ENCODE measurements around the gene EIF2B5. TPM values are rescaled to one million over a fixed set of nuclear protein-coding genes. Genes with fewer than 3 reads are reported as not detected.
A peak's percentile ranks its signal among the peaks of the same experiment; 100 is the strongest.

The EIF2B5 gene
- total and polyA plus RNA-seq, 2 of the 13 experiments (the other 11 are each of a cell fraction or from before 2014, with no cell fraction given): 38.4 to 60.2 TPM

GRCh38 chr3:184185461-184186183 is 50.5 kb downstream of the EIF2B5 start (continued):
- no peak for TF ChIP-seq DZIP1 (CRISPR knock-in tag; IDR thresholded peaks at IDR 0.05)
- TF ChIP-seq, protein P1, sequence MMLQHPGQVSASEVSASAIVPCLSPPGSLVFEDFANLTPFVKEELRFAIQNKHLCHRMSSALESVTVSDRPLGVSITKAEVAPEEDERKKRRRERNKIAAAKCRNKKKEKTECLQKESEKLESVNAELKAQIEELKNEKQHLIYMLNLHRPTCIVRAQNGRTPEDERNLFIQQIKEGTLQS (CRISPR knock-in tag; IDR thresholded peaks at IDR 0.05): no peak
- TF ChIP-seq ZNF367 (CRISPR knock-in tag; IDR thresholded peaks at IDR 0.05; ENCODE audit: borderline replicate concordance): no peak
- no peak for TF ChIP-seq SNAPC2 (CRISPR knock-in tag; IDR thresholded peaks at IDR 0.05)
- no peak for TF ChIP-seq ZNF354B (CRISPR knock-in tag; IDR thresholded peaks at IDR 0.05)
- TF ChIP-seq ZNF616 (CRISPR knock-in tag; IDR thresholded peaks at IDR 0.05; ENCODE audit: low read depth): no peak
- TF ChIP-seq MYC (CRISPR knock-in tag; IDR thresholded peaks at IDR 0.05; ENCODE audit: borderline replicate concordance): peak; percentile 92
- TF ChIP-seq ZNF317 (CRISPR knock-in tag; IDR thresholded peaks at IDR 0.05): peak; percentile 18; the same call in 1 of the 2 replicates
- TF ChIP-seq MEF2D (CRISPR knock-in tag; IDR thresholded peaks at IDR 0.05): no peak; the same call in 1 of the 2 replicates
- TF ChIP-seq MIXL1 (CRISPR knock-in tag; IDR thresholded peaks at IDR 0.05): no peak
- TF ChIP-seq, protein P2, sequence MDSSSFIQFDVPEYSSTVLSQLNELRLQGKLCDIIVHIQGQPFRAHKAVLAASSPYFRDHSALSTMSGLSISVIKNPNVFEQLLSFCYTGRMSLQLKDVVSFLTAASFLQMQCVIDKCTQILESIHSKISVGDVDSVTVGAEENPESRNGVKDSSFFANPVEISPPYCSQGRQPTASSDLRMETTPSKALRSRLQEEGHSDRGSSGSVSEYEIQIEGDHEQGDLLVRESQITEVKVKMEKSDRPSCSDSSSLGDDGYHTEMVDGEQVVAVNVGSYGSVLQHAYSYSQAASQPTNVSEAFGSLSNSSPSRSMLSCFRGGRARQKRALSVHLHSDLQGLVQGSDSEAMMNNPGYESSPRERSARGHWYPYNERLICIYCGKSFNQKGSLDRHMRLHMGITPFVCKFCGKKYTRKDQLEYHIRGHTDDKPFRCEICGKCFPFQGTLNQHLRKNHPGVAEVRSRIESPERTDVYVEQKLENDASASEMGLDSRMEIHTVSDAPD (CRISPR knock-in tag; IDR thresholded peaks at IDR 0.05): no peak
- no peak for TF ChIP-seq CHD4 (IDR thresholded peaks at IDR 0.05; ENCODE audit: borderline replicate concordance, low read length)
- TF ChIP-seq, protein P3, sequence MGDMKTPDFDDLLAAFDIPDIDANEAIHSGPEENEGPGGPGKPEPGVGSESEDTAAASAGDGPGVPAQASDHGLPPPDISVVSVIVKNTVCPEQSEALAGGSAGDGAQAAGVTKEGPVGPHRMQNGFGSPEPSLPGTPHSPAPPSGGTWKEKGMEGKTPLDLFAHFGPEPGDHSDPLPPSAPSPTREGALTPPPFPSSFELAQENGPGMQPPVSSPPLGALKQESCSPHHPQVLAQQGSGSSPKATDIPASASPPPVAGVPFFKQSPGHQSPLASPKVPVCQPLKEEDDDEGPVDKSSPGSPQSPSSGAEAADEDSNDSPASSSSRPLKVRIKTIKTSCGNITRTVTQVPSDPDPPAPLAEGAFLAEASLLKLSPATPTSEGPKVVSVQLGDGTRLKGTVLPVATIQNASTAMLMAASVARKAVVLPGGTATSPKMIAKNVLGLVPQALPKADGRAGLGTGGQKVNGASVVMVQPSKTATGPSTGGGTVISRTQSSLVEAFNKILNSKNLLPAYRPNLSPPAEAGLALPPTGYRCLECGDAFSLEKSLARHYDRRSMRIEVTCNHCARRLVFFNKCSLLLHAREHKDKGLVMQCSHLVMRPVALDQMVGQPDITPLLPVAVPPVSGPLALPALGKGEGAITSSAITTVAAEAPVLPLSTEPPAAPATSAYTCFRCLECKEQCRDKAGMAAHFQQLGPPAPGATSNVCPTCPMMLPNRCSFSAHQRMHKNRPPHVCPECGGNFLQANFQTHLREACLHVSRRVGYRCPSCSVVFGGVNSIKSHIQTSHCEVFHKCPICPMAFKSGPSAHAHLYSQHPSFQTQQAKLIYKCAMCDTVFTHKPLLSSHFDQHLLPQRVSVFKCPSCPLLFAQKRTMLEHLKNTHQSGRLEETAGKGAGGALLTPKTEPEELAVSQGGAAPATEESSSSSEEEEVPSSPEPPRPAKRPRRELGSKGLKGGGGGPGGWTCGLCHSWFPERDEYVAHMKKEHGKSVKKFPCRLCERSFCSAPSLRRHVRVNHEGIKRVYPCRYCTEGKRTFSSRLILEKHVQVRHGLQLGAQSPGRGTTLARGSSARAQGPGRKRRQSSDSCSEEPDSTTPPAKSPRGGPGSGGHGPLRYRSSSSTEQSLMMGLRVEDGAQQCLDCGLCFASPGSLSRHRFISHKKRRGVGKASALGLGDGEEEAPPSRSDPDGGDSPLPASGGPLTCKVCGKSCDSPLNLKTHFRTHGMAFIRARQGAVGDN (CRISPR knock-in tag; IDR thresholded peaks at IDR 0.05): peak; percentile 97
- TF ChIP-seq, protein P4, sequence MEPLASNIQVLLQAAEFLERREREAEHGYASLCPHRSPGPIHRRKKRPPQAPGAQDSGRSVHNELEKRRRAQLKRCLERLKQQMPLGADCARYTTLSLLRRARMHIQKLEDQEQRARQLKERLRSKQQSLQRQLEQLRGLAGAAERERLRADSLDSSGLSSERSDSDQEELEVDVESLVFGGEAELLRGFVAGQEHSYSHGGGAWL (CRISPR knock-in tag; IDR thresholded peaks at IDR 0.05): no peak
- TF ChIP-seq SATB2 (CRISPR knock-in tag; IDR thresholded peaks at IDR 0.05): no peak
- peak; percentile 98 for TF ChIP-seq HNRNPLL (IDR thresholded peaks at IDR 0.05; ENCODE audit: low read depth, low read length, poor library complexity, severe bottlenecking)
- TF ChIP-seq, protein P5, sequence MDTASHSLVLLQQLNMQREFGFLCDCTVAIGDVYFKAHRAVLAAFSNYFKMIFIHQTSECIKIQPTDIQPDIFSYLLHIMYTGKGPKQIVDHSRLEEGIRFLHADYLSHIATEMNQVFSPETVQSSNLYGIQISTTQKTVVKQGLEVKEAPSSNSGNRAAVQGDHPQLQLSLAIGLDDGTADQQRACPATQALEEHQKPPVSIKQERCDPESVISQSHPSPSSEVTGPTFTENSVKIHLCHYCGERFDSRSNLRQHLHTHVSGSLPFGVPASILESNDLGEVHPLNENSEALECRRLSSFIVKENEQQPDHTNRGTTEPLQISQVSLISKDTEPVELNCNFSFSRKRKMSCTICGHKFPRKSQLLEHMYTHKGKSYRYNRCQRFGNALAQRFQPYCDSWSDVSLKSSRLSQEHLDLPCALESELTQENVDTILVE (CRISPR knock-in tag; IDR thresholded peaks at IDR 0.05): no peak
- TF ChIP-seq, protein P6, sequence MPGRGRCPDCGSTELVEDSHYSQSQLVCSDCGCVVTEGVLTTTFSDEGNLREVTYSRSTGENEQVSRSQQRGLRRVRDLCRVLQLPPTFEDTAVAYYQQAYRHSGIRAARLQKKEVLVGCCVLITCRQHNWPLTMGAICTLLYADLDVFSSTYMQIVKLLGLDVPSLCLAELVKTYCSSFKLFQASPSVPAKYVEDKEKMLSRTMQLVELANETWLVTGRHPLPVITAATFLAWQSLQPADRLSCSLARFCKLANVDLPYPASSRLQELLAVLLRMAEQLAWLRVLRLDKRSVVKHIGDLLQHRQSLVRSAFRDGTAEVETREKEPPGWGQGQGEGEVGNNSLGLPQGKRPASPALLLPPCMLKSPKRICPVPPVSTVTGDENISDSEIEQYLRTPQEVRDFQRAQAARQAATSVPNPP (CRISPR knock-in tag; IDR thresholded peaks at IDR 0.05): peak; percentile 51; the same call in 1 of the 2 replicates
